Measurements from ENCODE around the gene ZNF117. TPM values are rescaled to one million over a fixed set of nuclear protein-coding genes. Genes with fewer than 3 reads are reported as not detected.

Gene ZNF117
- total and polyA plus RNA-seq, 2 experiments from 2014 or later, result 4.8 to 20.0 TPM

GRCh38 chr7:64999165-65000004 is 8.5 kb upstream of the ZNF117 start:
- no peak overlapping the region for H3K27ac ChIP-seq (ENCODE audit: low read depth)
- peaks cover 20% of the 10 kb centered on the region; the same call in 1 of the 2 replicates for H3K9me2 ChIP-seq (ENCODE audit: insufficient read depth)
- H2AFZ ChIP-seq, result no peak overlapping the region
- peaks cover 39% of the 10 kb centered on the region for H3K79me2 ChIP-seq (replicated peaks; ENCODE audit: insufficient read depth)
- no peak overlapping the region for H3K27ac Mint-ChIP-seq
- DNase-seq (ENCODE audit: low spot score), result no peak
- H3K27me3 ChIP-seq (ENCODE audit: insufficient read depth), result no peaks in the 10 kb centered on the region
- peaks cover 71% of the 10 kb centered on the region for H3K9me3 Mint-ChIP-seq
- H3K4me1 Mint-ChIP-seq, result peaks cover 23% of the 10 kb centered on the region
- no peak for ATAC-seq
- no peaks in the 10 kb centered on the region for H3F3A ChIP-seq (replicated peaks; ENCODE audit: low read depth)
- H4K20me1 ChIP-seq (replicated peaks; ENCODE audit: insufficient read depth), result no peaks in the 10 kb centered on the region
- 0 out of 2 replicates have a peak overlapping the region, but pooled peaks have one; percentile 46 for H3K4me2 ChIP-seq
- TF ChIP-seq EZH2phosphoT487 (IDR thresholded peaks at IDR 0.05; ENCODE audit: unreplicated experiment), result no peak
- no peak for TF ChIP-seq CTCF (conservative IDR thresholded peaks at IDR 0.05; ENCODE audit: low read depth in 2 of 2)
- TF ChIP-seq NANOG (IDR thresholded peaks at IDR 0.05; ENCODE audit: borderline replicate concordance), result no peak
- TF ChIP-seq EZH2 (IDR thresholded peaks at IDR 0.05; ENCODE audit: low read depth, unreplicated experiment), result no peak
- TF ChIP-seq REST (IDR thresholded peaks at IDR 0.05; ENCODE audit: unreplicated experiment), result no peak
- TF ChIP-seq ZNF462 (CRISPR knock-in tag; IDR thresholded peaks at IDR 0.05), result no peak
- no peak for TF ChIP-seq ETS1 (IDR thresholded peaks at IDR 0.05)
- no peak for TF ChIP-seq JUNB (IDR thresholded peaks at IDR 0.05; ENCODE audit: unreplicated experiment)
- TF ChIP-seq STAT1 (IDR thresholded peaks at IDR 0.05; ENCODE audit: unreplicated experiment), result no peak
- TF ChIP-seq ZNF331 (CRISPR knock-in tag; IDR thresholded peaks at IDR 0.05; ENCODE audit: low read depth), result no peak
- no peak for TF ChIP-seq ZNF114 (CRISPR knock-in tag; IDR thresholded peaks at IDR 0.05)
- TF ChIP-seq POLR2AphosphoS5 (IDR thresholded peaks at IDR 0.05; ENCODE audit: low read depth), result no peak
- no peak for TF ChIP-seq CREB1 (CRISPR knock-in tag; IDR thresholded peaks at IDR 0.05; ENCODE audit: low read depth)
- H3K36me3 ChIP-seq (ENCODE audit: insufficient read depth), result no peaks in the 10 kb centered on the region; the same call in 1 of the 2 replicates
- H3K36me3 Mint-ChIP-seq (ENCODE audit: low read depth), result peaks cover 87% of the 10 kb centered on the region
- no peak overlapping the region for H3K4me3 ChIP-seq
- H3K4me3 Mint-ChIP-seq, result no peak overlapping the region; the same call in 2 of the 3 replicates
- peaks cover 5% of the 10 kb centered on the region for H3K27me3 Mint-ChIP-seq (ENCODE audit: insufficient read depth, low read depth, poor library complexity)
- peaks cover 15% of the 10 kb centered on the region for H3K4me1 ChIP-seq (ENCODE audit: insufficient read depth)

Data from GM23338 (cell line).